ENCODE data around the gene HSD17B4.
"Not testable (repeated sequence)": the region's sequence is repeated elsewhere in the genome, so short reads cannot be mapped to it uniquely, and the experiment has no call there.

HSD17B4 gene

GRCh38 chr5:119432674-119433237 lies 19.5 kb upstream of the HSD17B4 start:
- DNase-seq (ENCODE audit: low read depth in 3 of 3): not testable (repeated sequence)

- peak; percentile 44 to 50 (median 49) for DNase-seq (ENCODE audit: low read depth in 3 of 3)
Observed at GRCh38 chr5:119435436-119436132, 16.7 kb upstream of the HSD17B4 start.

DNA sequence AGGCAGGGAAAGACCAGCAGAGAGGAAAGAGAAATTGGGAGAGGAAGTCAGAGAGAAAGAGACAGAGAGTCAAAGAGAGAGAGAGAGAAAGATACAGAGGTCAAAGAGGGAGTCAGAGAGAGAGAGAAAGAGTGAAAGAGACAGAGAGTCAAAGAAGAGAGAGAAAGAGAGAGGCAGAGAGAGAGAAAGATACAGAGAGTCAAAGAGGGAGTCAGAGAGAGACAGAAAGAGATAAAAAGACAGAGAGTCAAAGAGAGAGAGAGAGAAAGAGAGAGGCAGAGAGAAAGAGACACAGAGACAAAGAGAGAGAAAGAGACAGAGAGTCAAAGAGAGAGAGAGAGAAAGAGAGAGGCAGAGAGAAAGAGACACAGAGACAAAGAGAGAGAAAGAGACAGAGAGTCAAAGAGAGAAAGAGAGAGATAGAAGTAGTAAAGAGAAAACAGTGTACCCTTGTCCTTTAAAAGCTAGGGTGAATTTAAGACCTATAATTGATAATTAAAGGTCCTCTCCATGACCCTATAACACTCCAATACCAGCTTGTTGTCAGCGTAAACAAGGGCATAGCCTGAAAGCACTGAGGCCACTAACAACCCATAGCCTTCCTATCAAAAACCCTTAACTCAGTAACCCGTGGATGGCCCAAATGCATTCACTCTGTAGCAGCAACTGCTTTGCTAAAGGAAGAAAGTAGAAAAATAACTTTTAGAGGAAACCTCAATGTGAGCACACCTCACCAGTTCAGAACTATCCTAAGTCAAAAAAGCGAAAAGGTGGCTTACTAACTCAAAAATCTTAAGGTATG lies 14.3 kb upstream of the HSD17B4 start:
- DNase-seq (ENCODE audit: low read depth in 3 of 3): not testable (repeated sequence)

DNA sequence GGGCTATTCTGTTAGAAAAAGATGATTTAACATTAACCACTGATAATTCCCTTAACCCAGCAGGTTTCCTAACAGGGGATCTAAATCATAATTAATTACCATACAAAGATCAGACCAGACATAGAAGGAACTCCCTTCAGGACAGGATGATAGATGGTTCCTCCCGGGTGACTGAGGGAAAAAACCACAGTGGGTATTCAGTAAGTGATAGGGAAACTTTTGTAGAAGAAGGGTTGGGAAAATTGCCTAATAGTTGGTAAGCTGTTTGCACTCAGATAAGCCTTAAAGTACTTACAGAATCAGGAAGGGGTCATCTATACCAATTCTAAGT lies 13.7 kb upstream of the HSD17B4 start:
- DNase-seq (ENCODE audit: low read depth in 3 of 3): not testable (repeated sequence)

- no peak for DNase-seq (ENCODE audit: low read depth in 3 of 3)
Observed at GRCh38 chr5:119439140-119439631, 13.1 kb upstream of the HSD17B4 start.

DNA sequence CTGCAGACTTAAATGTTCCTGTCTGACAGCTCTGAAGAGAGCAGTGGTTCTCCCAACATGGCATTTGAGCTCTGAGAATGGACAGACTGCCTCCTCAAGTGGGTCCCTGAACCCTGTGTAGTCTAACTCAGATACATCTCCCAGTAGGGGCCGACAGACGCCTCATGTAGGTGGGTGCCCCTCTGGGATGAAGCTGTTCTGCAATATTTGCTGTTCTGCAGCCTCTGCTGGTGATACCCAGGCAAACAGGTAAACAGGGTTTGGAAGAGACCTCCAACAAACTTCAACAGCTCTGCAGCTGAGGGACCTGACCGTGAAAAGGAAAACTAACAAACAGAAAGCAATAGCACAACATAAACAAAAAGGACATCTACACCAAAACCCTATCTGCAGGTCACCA lies 12.7 kb upstream of the HSD17B4 start:
- DNase-seq (ENCODE audit: low read depth in 3 of 3): not testable (repeated sequence)

DNA sequence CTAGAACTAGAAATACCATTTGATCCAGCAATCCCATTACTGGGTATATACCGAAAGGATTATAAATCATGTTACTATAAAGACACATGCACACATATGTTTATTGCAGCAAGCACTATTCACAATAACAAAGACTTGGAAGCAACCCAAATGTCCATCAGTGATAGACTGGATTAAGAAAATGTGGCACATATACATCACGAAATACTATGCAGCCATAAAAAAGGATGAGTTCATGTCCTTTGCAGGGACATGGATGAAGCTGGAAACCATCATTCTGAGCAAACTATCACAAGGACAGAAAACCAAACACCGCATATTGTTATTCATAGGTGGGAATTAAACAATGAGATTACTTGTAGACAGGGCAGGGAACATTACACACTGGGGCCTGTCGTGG lies 7.7 kb upstream of the HSD17B4 start:
- DNase-seq (ENCODE audit: low read depth in 3 of 3): not testable (repeated sequence)

GRCh38 chr5:119445544-119445943 lies 6.8 kb upstream of the HSD17B4 start:
- DNase-seq (ENCODE audit: low read depth in 3 of 3): no peak

DNA sequence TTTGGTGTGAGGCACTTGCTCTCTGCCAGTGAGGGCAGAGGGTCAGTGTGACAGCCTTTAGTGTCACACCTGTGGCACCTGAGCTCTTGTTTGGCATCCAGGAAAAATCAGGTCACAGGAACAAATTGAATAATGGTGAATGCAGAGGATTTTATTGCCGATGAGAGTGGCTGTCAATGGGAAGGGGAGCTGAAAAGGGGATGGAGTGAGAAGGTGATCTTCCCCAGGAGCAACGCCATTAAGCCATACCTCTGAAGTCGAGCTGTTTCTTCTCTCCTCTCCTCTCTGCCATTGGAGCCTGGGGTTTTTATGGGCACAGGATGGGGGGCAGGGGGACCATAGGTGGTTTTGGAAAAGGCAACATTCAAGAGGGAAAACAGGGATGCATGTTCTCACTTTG lies 2.4 kb upstream of the HSD17B4 start:
- no peak for DNase-seq (ENCODE audit: low read depth in 3 of 3)

DNA sequence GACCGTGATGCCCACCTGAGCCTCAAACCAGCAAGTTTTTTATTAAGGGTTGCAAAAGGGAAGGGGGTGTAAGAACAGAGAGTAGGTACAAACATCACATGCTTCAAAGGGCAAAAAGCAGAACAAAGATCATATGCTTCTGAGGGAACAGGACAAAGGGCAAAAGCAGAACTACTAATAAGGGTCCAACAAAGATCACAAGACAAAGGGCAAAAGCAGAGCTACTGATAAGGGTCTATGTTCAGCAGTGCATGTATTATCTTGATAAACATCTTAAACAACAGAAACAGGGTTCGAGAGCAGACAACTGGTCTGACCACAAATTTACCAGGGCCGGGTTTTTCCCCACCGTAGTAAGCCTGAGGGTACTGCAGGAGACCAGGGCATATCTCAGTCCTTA lies 1.7 kb upstream of the HSD17B4 start:
- not testable (repeated sequence) for DNase-seq (ENCODE audit: low read depth in 3 of 3)

DNA sequence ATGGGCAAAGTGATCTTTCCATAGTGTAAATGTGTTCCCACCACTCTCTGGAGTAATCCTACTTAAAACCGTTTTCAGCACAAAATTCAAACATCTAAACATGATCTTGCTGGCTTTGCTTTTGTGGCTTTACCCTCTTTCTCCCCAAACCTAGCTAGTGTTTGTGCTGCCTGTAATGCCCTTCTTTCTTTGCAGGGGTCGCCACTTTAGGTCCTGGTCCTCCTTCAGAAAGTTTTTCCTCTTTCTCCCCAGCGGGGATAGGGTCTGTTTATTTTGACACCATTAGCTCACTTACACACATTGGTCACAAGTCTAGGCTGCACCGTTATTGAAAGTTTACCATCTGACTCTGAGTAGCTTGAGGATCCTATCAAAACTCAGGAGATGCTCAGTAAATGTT lies 736 bp upstream of the HSD17B4 start:
- no peak for DNase-seq (ENCODE audit: low read depth in 3 of 3)

- no peak for DNase-seq (ENCODE audit: low read depth in 3 of 3)
Observed at GRCh38 chr5:119452060-119452372, 281 bp upstream of the HSD17B4 start.

GRCh38 chr5:119453040-119453373 lies 710 bp downstream of the HSD17B4 start:
- no peak for DNase-seq (ENCODE audit: low read depth in 3 of 3)

GRCh38 chr5:119454171-119454570 lies 1.9 kb downstream of the HSD17B4 start:
- no peak for DNase-seq (ENCODE audit: low read depth in 3 of 3)

DNA sequence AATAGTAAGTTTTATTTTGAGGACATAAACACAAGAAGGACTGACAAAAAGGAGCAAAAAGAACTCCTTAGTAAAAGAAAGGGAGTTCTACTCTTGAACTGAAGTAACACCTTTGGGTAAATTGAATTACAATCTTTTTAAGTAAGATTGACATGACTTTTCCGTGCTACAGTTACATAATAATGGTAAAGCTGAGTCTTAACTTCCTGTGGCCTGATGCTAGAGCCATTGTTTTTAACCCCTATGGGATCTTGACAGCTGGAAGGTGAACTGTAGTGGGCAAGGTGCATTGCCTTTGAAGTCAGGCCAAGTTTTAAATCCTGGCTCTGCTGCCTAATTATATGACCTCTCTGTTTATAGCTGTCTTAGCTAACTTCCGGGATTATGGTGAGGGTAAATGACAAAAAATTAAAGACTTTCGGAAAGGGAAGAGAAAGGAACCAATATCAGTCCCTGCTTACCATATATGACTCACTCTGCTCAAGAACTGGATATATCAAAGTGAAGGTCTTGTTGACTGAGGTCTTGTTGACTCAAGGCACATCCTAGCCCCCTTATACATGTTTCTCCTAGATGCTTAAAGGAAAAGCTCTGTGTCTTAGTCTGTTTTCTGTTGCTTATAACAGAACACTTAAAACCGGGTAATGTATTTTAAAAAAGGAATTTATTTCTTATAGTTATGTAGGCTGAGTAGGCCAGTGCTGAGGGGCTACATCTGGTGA lies 6.8 kb downstream of the HSD17B4 start:
- no peak for DNase-seq (ENCODE audit: low read depth in 3 of 3)

DNA sequence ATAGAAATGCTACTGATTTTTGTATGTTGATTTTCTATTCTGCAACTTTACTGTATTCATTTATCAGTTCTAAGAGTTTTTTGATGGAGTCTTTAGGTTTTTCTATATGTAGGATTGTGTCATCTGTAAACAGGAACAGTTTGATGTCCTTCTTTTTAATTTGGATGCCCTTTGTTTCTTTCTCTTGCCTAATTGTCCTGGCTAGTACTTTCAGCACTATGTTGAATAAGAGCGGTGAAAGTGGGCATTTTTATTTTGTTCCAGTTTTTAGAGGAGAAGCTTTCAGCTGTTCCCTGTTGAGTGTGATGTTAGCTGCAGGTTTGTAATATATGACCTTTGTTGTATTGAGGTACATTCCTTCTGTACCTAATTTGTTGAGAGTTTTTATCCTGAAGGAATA lies 13.3 kb downstream of the HSD17B4 start:
- DNase-seq (ENCODE audit: low read depth in 3 of 3): no peak

DNA sequence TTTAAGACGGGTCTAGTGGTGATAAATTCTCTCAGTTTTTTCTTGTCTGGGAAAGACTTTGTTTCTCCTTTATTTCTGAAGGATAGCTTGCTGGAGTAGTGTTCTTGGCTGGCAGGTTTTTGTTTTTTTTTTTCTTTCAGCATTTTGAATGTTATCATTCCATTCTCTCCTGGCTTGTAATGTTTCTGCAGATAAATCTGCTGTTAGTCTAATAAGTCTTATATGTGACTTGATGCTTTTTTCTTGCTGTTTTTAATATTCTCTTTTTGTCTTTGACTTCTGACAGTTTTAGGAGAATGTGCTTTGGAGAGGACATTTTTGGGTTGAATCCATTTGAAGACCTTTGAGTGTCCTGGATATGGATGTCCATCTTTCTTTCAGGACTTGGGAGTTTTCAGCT lies 16.0 kb downstream of the HSD17B4 start:
- no peak for DNase-seq (ENCODE audit: low read depth in 3 of 3)

- DNase-seq (ENCODE audit: low read depth in 3 of 3): no peak
Observed at GRCh38 chr5:119470105-119470763, 17.9 kb downstream of the HSD17B4 start.

DNA sequence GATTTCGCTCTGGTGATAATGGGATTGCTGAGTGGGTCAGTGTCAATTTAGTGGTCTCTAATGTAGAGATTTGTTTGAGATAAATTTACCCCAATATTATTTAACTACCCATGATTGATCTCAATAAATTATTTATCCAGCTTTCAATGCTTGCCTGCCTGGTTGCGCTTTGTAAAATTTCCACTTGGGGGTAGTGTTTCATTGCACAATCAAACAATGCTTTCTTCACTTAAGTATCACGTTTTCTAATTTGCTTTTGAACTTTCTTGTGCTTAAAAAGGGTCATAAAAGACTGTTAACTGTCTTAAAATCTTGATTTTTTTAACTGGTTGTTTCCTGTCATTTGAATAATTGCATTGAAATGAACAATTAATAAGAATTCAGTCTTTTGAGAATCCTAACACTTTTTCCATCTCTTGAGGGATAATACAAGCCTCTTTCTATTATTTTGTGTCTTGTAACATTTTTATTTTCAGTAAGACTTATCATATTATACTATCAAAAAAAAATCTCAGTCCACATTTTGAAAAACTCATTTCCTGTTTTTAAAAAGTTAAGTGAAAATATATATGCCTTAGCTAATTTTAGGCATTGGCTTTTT lies 18.7 kb downstream of the HSD17B4 start:
- no peak for DNase-seq (ENCODE audit: low read depth in 3 of 3)

DNA sequence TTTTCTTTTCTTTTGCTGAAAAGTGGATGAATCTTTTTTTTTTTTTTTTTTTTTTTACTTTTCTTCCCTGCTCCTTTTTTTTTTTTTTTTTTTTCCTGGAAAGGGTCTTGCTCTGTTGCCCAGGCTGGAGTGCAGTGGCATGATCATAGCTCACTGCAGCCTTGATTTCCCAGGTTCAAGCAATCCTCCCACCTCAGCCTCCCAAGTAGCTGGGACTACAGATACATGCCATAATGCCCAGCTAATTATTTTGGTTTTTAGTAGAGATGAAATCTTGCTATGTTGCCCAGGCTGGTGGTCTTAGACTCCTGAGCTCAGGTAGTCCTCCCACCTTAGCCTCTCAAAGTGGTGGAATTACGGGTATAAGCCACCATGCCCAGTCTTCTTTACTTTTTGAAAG lies 20.9 kb downstream of the HSD17B4 start:
- DNase-seq (ENCODE audit: low read depth in 3 of 3): no peak

GRCh38 chr5:119476341-119476740 lies 24.0 kb downstream of the HSD17B4 start:
- no peak for DNase-seq (ENCODE audit: low read depth in 3 of 3)

DNA sequence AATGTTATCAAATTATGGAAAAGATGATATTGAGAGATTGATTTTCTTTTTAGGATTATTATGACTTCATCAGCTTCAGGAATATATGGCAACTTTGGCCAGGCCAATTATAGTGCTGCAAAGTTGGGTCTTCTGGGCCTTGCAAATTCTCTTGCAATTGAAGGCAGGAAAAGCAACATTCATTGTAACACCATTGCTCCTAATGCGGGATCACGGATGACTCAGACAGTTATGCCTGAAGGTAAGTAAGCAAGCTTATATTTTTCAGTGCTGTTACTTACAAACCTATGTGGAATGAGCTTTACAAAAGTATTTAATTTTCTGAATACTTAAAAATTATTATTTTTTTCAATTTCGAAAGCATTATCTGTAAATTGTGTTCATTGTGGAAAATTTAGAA lies 26.5 kb downstream of the HSD17B4 start:
- DNase-seq (ENCODE audit: low read depth in 3 of 3): no peak

All from stimulated activated CD4-positive, alpha-beta T cell treated with anti-CD3 and anti-CD28 coated beads, TNF-alpha, amount 100 ng/mL, for 48 hours (primary cell).